GM12878 (cell line): Measurements from ENCODE around the gene OSCP1. TPM values are rescaled to one million over a fixed set of nuclear protein-coding genes. Genes with fewer than 3 reads are reported as not detected.

Experiments used
- ATAC-seq: fragments of 200-7000 bp; cut with Tn5 transposase; 3 replicates; pipeline ENCODE4 v1.9.1; 2020; ENCODE audit warnings: mild to moderate bottlenecking, moderate library complexity
- BruUV-seq: library from RNA; stranded (reverse); fragments of 400-500 nt; replicated peaks from 2 replicates; lab custom pipeline; 2021; lab: Mats Ljungman, UMichigan
- CTCF ChIA-PET: fragments of 300-600 bp; sonication (Branson Sonifier 250); formaldehyde crosslinking; extraction: SDS; loops from one replicate; lab custom pipeline; 2021; ENCODE audit warnings: inconsistent platforms; lab: Yijun Ruan, JAX
- POLR2A ChIA-PET: fragments of 350-600 bp; formaldehyde crosslinking; extraction: SDS; loops from one replicate; lab custom pipeline; 2021; ENCODE audit warnings: inconsistent platforms; lab: Charles Lee
- RAD21 ChIA-PET: fragments of 300-600 bp; sonication (Branson Sonifier 250); formaldehyde crosslinking; loops from one replicate; lab custom pipeline; 2023; ENCODE audit warnings: antibody characterized with exemption; ENCODE audit not compliant: unreplicated experiment; lab: Charles Lee
- SMC1A ChIA-PET: fragments of 300-600 bp; sonication (Branson Sonifier 250); formaldehyde crosslinking; loops from one replicate; lab custom pipeline; 2023; ENCODE audit not compliant: unreplicated experiment, uncharacterized antibody; lab: Charles Lee
- DNase-seq: peaks from one replicate; pipeline ENCODE4 v3.0.0-alpha.2; 2011; ENCODE audit warnings: low read depth, low spot score
- FAIRE-seq: peaks from 3 replicates; lab custom pipeline; 2011; peaks lifted over from hg19 to GRCh38; lab: Jason Lieb, UNC
- H2AFZ ChIP-seq: 2 replicates; pipeline ENCODE4 v1.6.0; 2011; ENCODE audit warnings: low read depth, low read length, control low read depth; ENCODE audit not compliant: control insufficient read depth
- H3K27ac ChIP-seq: 2 replicates; pipeline ENCODE4 v1.5.1; 2011; ENCODE audit warnings: control low read depth; ENCODE audit not compliant: control insufficient read depth, insufficient read depth
- H3K27me3 ChIP-seq, 2 experiments: replicated peaks in 1 of 2; 2 replicates each; pipeline versions ENCODE4 v1.6.0 to v1.6.1; 2011; ENCODE audit warnings: low read length in 1 of 2; ENCODE audit not compliant: control insufficient read depth in 2 of 2, insufficient read depth in 2 of 2
- H3K36me3 ChIP-seq, 2 experiments: 2 replicates each; pipeline ENCODE4 v1.5.1; 2011; ENCODE audit warnings: low read length in 1 of 2; ENCODE audit not compliant: control insufficient read depth in 2 of 2, insufficient read depth in 2 of 2
- H3K4me1 ChIP-seq: 2 replicates; pipeline ENCODE4 v1.6.1; 2011; ENCODE audit warnings: mild to moderate bottlenecking, low read length, moderate library complexity, mixed read lengths; ENCODE audit not compliant: control insufficient read depth, insufficient read depth
- H3K4me2 ChIP-seq: 2 replicates; pipeline ENCODE4 v1.6.0; 2011; ENCODE audit warnings: control low read depth; ENCODE audit not compliant: control insufficient read depth, insufficient read depth
- H3K4me3 ChIP-seq: fragments of 200-600 bp; sonication (generic); 2 replicates; pipeline ENCODE4 v1.5.1; 2016
- H3K79me2 ChIP-seq: 2 replicates; pipeline ENCODE4 v1.6.0; 2011; ENCODE audit warnings: low read length; ENCODE audit not compliant: control insufficient read depth, insufficient read depth
- H3K9ac ChIP-seq: 2 replicates; pipeline ENCODE4 v1.8.0; 2011; ENCODE audit warnings: low read length, control low read depth, mixed read lengths; ENCODE audit not compliant: control insufficient read depth, insufficient read depth
- H3K9me3 ChIP-seq: replicated peaks from 3 replicates; pipeline ENCODE4 v1.5.1; 2011; ENCODE audit warnings: mild to moderate bottlenecking, low read length; ENCODE audit not compliant: control insufficient read depth, insufficient read depth
- H4K20me1 ChIP-seq: 2 replicates; pipeline ENCODE4 v1.6.0; 2011; ENCODE audit not compliant: control insufficient read depth, insufficient read depth
- BHLHE40 ChIP-seq, 2 experiments: fragments of 450-650 bp in 1 of 2; IDR thresholded peaks; 2 replicates each; pipeline ENCODE4 v1.6.1; 2011 to 2017; ENCODE audit warnings: low read depth in 2 of 2, borderline replicate concordance in 1 of 2, improper control_type of control experiment in 1 of 2, low read length in 1 of 2, mild to moderate bottlenecking in 1 of 2
- GATAD2B ChIP-seq: fragments of 450-650 bp; conservative IDR thresholded peaks from 2 replicates; pipeline ENCODE4 v1.6.1; 2017; ENCODE audit warnings: low read depth, mild to moderate bottlenecking, moderate library complexity
- IKZF1 ChIP-seq: fragments of 450-650 bp; conservative IDR thresholded peaks from 2 replicates; pipeline ENCODE4 v1.6.1; 2017; ENCODE audit warnings: antibody characterized with exemption, mild to moderate bottlenecking
- IKZF2 ChIP-seq, 2 experiments: fragments of 450-650 bp; IDR thresholded peaks; 2 replicates each; pipeline ENCODE4 v1.6.1; 2017; ENCODE audit warnings: mild to moderate bottlenecking in 2 of 2, moderate library complexity in 2 of 2
- TCF3 ChIP-seq: IDR thresholded peaks from 2 replicates; pipeline ENCODE4 v1.6.1; 2012; ENCODE audit warnings: low read depth, mild to moderate bottlenecking, low read length, borderline replicate concordance; ENCODE audit not compliant: insufficient read depth
- WGBS: methylation state at CpG from one replicate; pipeline ENCODE4 v1.1.6; 2016; ENCODE audit warnings: low lambda C conversion rate; ENCODE audit not compliant: insufficient replicate concordance, insufficient coverage; ENCODE audit errors: missing lambda C conversion rate; 5-methylcytosine and 5-hydroxymethylcytosine counted together
- in situ Hi-C: fragments of 300-500 bp; cut with MboI; formaldehyde crosslinking; loops from 9 replicates; pipeline ENCODE4 v1.14.3; 2018; ENCODE audit warnings: mixed read lengths
- intact Hi-C: fragments of 100-400 bp; cut with micrococcal nuclease; formaldehyde crosslinking; loops from one replicate; pipeline ENCODE4 v1.14.2; 2022; ENCODE audit not compliant: unreplicated experiment
- polyA plus RNA-seq, 11 experiments: library from polyadenylated mRNA; depleted of rRNA in 4 of 11; unstranded in 6 of 11; stranded (reverse) in 5 of 11; fragments of >200 nt; fragmentation: Nextera tagmentation in 4 of 11; fragmentation: Illumina TruSeq in 1 of 11; extraction: Ambion mirVana in 4 of 11; extraction: Trizol in 1 of 11; gene quantifications; 1 replicate in 1 of 11; 2 replicates in 10 of 11; pipeline versions ENCODE4 v1.2.1 to v1.2.3, GENCODE V29; 2011 to 2016; ENCODE audit warnings: inconsistent platforms in 2 of 11, missing spikeins in 2 of 11, low read depth in 1 of 11
- total RNA-seq, 4 experiments: library from RNA; depleted of rRNA in 3 of 4; stranded (reverse); fragments of >200 nt in 3 of 4; fragmentation: Illumina TruSeq in 1 of 4; extraction: Trizol in 1 of 4; gene quantifications; 2 replicates each; pipeline versions ENCODE4 v1.2.1 to v1.2.3, GENCODE V29; 2013 to 2021
- TF ChIP-seq, protein P1 (sequence below): fragments of 450-650 bp; IDR thresholded peaks from 2 replicates; pipeline ENCODE4 v1.6.1; 2017; ENCODE audit warnings: mild to moderate bottlenecking, moderate library complexity
- TF ChIP-seq, protein P2 (sequence below): IDR thresholded peaks from 2 replicates; pipeline ENCODE4 v1.6.1; 2011; ENCODE audit warnings: mild to moderate bottlenecking, low read depth, low read length, moderate library complexity; ENCODE audit not compliant: insufficient replicate concordance
- TF ChIP-seq, protein P3 (sequence below): fragments of 450-650 bp; formaldehyde crosslinking; IDR thresholded peaks from 2 replicates; pipeline ENCODE4 v1.4.0; 2022; ENCODE audit warnings: mild to moderate bottlenecking, moderate library complexity

Gene OSCP1
- total and polyA plus RNA-seq, 10 of the 15 experiments (the other 5 are each of a cell fraction or from before 2014, with no cell fraction given) = 1.8 to 5.9 (median 3.0) TPM

DNA sequence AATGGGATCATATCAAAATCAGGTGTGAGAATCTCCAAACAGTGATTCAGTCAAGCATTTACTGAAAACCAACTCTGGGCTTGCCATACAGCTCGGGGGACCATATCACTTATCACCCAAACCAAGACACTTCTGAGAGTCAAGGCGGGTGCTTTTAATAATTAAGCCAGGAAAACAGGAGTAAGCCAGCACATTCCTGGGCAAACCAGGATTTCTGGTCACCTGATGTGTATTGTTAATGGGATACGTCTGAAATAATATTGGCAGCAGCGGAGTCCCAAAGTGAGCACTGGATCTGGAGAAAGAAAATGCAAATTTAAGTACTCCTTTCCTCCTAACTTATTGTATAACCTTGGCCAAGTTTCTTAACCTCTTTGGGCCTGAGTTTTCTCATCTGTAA is 17.6 kb downstream of the OSCP1 start (continued):
- TF ChIP-seq, protein P1, sequence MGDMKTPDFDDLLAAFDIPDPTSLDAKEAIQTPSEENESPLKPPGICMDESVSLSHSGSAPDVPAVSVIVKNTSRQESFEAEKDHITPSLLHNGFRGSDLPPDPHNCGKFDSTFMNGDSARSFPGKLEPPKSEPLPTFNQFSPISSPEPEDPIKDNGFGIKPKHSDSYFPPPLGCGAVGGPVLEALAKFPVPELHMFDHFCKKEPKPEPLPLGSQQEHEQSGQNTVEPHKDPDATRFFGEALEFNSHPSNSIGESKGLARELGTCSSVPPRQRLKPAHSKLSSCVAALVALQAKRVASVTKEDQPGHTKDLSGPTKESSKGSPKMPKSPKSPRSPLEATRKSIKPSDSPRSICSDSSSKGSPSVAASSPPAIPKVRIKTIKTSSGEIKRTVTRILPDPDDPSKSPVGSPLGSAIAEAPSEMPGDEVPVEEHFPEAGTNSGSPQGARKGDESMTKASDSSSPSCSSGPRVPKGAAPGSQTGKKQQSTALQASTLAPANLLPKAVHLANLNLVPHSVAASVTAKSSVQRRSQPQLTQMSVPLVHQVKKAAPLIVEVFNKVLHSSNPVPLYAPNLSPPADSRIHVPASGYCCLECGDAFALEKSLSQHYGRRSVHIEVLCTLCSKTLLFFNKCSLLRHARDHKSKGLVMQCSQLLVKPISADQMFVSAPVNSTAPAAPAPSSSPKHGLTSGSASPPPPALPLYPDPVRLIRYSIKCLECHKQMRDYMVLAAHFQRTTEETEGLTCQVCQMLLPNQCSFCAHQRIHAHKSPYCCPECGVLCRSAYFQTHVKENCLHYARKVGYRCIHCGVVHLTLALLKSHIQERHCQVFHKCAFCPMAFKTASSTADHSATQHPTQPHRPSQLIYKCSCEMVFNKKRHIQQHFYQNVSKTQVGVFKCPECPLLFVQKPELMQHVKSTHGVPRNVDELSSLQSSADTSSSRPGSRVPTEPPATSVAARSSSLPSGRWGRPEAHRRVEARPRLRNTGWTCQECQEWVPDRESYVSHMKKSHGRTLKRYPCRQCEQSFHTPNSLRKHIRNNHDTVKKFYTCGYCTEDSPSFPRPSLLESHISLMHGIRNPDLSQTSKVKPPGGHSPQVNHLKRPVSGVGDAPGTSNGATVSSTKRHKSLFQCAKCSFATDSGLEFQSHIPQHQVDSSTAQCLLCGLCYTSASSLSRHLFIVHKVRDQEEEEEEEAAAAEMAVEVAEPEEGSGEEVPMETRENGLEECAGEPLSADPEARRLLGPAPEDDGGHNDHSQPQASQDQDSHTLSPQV = no peak
- TF ChIP-seq, protein P2, sequence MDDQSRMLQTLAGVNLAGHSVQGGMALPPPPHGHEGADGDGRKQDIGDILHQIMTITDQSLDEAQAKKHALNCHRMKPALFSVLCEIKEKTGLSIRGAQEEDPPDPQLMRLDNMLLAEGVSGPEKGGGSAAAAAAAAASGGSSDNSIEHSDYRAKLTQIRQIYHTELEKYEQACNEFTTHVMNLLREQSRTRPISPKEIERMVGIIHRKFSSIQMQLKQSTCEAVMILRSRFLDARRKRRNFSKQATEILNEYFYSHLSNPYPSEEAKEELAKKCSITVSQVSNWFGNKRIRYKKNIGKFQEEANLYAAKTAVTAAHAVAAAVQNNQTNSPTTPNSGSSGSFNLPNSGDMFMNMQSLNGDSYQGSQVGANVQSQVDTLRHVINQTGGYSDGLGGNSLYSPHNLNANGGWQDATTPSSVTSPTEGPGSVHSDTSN = no peak
- TF ChIP-seq, all 136 proteins: peak for 0

DNA sequence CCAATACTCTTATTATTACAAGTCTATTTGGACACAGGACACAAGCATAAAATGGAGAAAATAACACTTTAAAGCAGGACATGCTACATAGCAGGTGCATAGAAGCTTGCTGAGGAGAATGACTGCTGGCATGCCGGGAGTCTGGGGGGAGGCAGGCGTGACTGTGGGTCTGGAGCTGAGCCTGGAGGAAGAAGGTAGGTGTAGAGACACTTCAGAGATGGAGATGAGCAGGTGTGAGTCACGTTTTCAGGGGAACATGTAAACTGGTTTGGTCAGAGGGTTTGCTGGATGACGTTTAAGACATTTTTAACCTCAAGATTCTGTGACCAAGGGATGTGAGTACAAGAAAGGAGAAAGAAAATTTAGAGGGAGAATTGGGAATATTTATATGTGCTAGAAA is 24.5 kb downstream of the OSCP1 start:
- peaks cover under 1% of the 10 kb centered on the region; the same call in 1 of the 2 replicates for H3K4me1 ChIP-seq
- in situ Hi-C loops = no loop called here
- WGBS = 28% methylated on average over 4 of the region's 4 CpGs
- no peaks in the 10 kb centered on the region for H3K9me3 ChIP-seq
- POLR2A ChIA-PET = no interaction called here
- H3K79me2 ChIP-seq = no peaks in the 10 kb centered on the region
- no peak overlapping the region for H2AFZ ChIP-seq
- ATAC-seq = no peak
- H3K4me2 ChIP-seq = no peak overlapping the region
- CTCF ChIA-PET = interaction anchor here (1.0 to 5.0 kb wide), 3 partner anchors 25 to 84 kb away, joined by 4 to 50 read pairs (median 4); partner anchors contain the start of gene OSCP1
- no peaks in the 10 kb centered on the region for H4K20me1 ChIP-seq
- FAIRE-seq = no peak
- no peak overlapping the region for H3K4me3 ChIP-seq
- no peaks in the 10 kb centered on the region for H3K27me3 ChIP-seq
- H3K36me3 ChIP-seq = no peaks in the 10 kb centered on the region
- BruUV-seq = no TSS peak
- no peak overlapping the region for H3K27ac ChIP-seq
- no peak overlapping the region for H3K9ac ChIP-seq
- TF ChIP-seq GATAD2B (no peak), IKZF2 (IDR thresholded peaks at IDR 0.05) (no peak), BHLHE40 (IDR thresholded peaks at IDR 0.05; ENCODE audit: borderline replicate concordance in 1 of 2, low read depth in 2 of 2, low read length in 1 of 2) (0 out of 4 replicates have a peak, but pooled peaks of 1 of the 2 experiments have one; percentile 22), TCF3 (no peak), IKZF1 (no peak)
- TF ChIP-seq, protein P2 = no peak
- TF ChIP-seq, protein P3, sequence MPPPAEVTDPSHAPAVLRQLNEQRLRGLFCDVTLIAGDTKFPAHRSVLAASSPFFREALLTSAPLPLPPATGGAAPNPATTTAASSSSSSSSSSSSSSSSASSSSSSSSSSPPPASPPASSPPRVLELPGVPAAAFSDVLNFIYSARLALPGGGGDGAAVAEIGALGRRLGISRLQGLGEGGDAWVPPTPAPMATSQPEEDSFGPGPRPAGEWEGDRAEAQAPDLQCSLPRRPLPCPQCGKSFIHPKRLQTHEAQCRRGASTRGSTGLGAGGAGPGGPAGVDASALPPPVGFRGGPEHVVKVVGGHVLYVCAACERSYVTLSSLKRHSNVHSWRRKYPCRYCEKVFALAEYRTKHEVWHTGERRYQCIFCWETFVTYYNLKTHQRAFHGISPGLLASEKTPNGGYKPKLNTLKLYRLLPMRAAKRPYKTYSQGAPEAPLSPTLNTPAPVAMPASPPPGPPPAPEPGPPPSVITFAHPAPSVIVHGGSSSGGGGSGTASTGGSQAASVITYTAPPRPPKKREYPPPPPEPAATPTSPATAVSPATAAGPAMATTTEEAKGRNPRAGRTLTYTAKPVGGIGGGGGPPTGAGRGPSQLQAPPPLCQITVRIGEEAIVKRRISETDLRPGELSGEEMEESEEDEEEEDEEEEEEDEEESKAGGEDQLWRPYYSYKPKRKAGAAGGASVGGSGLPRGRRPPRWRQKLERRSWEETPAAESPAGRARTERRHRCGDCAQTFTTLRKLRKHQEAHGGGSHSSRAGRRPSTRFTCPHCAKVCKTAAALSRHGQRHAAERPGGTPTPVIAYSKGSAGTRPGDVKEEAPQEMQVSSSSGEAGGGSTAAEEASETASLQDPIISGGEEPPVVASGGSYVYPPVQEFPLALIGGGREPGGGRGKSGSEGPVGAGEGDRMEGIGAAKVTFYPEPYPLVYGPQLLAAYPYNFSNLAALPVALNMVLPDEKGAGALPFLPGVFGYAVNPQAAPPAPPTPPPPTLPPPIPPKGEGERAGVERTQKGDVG (CRISPR knock-in tag) = no peak
- TF ChIP-seq, all 136 proteins: peak for 1
- ChIA-PET SMC1A (no interaction called here), RAD21 (interaction anchor here (0.5 kb wide), 1 partner anchor 9 kb away, joined by 3 read pairs; no protein-coding TSS in a partner anchor)
- intact Hi-C loops = no loop called here
- DNase-seq = no peak
